Measurements from ENCODE around the gene PTPN14. TPM values are rescaled to one million over a fixed set of nuclear protein-coding genes. Genes with fewer than 3 reads are reported as not detected.
"Not testable (repeated sequence)": the region's sequence is repeated elsewhere in the genome, so short reads cannot be mapped to it uniquely, and the experiment has no call there.

The PTPN14 gene
- total and polyA plus RNA-seq, 3 donors from 2014 or later, result 14.8 to 59.2 (median 42.2) TPM

GRCh38 chr1:214537219-214537618 lies 14.2 kb downstream of the PTPN14 start:
- 68 to 77% methylated on average over 5 of the region's 5 CpGs for WGBS, 2 donors
- TF ChIP-seq CTCF (IDR thresholded peaks at IDR 0.05) (no peak), POLR2A (IDR thresholded peaks at IDR 0.05) (no peak)
- no peak for DNase-seq
- Histone ChIP-seq H3K4me1 (peaks cover 4% of the 10 kb centered on the region), H3K36me3 (ENCODE audit: low read depth, missing control alignments) (no peaks in the 10 kb centered on the region), H3K9me3 (no peaks in the 10 kb centered on the region), H3K4me3 (no peak overlapping the region), H3K27ac (no peak overlapping the region), H3K27me3 (no peaks in the 10 kb centered on the region)
- intact Hi-C loops (cut with DNase I; ENCODE audit: low total_unique reads), result no loop called here

- no peak for DNase-seq
- Histone ChIP-seq H3K4me1 (peaks cover 5% of the 10 kb centered on the region), H3K4me3 (no peak overlapping the region), H3K9me3 (no peaks in the 10 kb centered on the region), H3K36me3 (ENCODE audit: low read depth, missing control alignments) (no peaks in the 10 kb centered on the region), H3K27ac (no peak overlapping the region), H3K27me3 (no peaks in the 10 kb centered on the region)
- intact Hi-C loops (cut with DNase I; ENCODE audit: low total_unique reads), result no loop called here
- no peak for TF ChIP-seq POLR2A (IDR thresholded peaks at IDR 0.05)
- TF ChIP-seq CTCF (IDR thresholded peaks at IDR 0.05), result no peak
- 68 to 74% methylated on average over 9 of the region's 9 CpGs for WGBS, 2 donors
These were observed 19.3 kb downstream of the PTPN14 start for GRCh38 chr1:214532070-214532469.

DNA sequence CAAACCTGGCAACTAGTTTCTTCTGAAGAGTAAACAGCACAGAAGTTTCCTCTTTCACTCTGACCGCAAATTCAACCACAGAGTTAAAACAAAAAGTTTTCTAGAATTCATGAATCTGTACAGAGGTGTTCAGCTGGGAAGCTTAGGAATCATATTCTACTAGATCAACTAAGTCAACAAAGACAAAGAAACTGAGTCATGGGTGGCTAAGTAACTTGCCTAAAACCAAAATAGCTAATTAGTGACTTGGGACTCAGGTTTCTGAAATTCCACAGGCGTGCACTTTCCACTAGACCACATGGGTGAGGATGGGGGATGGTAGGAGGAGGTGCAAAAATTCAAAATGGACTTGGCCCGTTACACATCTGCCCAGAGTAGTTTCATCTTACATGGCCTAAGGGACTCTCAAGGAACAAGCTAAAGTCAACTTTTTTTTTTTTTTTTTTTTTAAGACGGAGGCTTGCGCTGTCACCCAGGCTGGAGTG lies 25.8 kb downstream of the PTPN14 start:
- H3K27ac ChIP-seq, result no peak overlapping the region
- no peak overlapping the region for H3K4me3 ChIP-seq
- intact Hi-C loops (cut with DNase I; ENCODE audit: low total_unique reads), result no loop called here
- no peaks in the 10 kb centered on the region for H3K36me3 ChIP-seq (ENCODE audit: low read depth, missing control alignments)
- TF ChIP-seq CTCF (IDR thresholded peaks at IDR 0.05), result no peak
- TF ChIP-seq POLR2A (IDR thresholded peaks at IDR 0.05), result no peak
- WGBS, 2 donors, result 84 to 93% methylated on average over 5 of the region's 5 CpGs
- H3K27me3 ChIP-seq, result no peaks in the 10 kb centered on the region
- peaks cover 6% of the 10 kb centered on the region for H3K4me1 ChIP-seq
- no peak for DNase-seq
- no peaks in the 10 kb centered on the region for H3K9me3 ChIP-seq

GRCh38 chr1:214524824-214525223 lies 26.6 kb downstream of the PTPN14 start:
- intact Hi-C loops (cut with DNase I; ENCODE audit: low total_unique reads), result no loop called here
- WGBS, 2 donors, result 43 to 79% methylated on average over 2 of the region's 2 CpGs
- no peak overlapping the region for H3K4me3 ChIP-seq
- no peak for DNase-seq
- H3K9me3 ChIP-seq, result no peaks in the 10 kb centered on the region
- H3K27ac ChIP-seq, result no peak overlapping the region
- peaks cover 6% of the 10 kb centered on the region for H3K4me1 ChIP-seq
- H3K36me3 ChIP-seq (ENCODE audit: low read depth, missing control alignments), result no peaks in the 10 kb centered on the region
- TF ChIP-seq CTCF (IDR thresholded peaks at IDR 0.05) (no peak), POLR2A (IDR thresholded peaks at IDR 0.05) (no peak)
- no peaks in the 10 kb centered on the region for H3K27me3 ChIP-seq

DNA sequence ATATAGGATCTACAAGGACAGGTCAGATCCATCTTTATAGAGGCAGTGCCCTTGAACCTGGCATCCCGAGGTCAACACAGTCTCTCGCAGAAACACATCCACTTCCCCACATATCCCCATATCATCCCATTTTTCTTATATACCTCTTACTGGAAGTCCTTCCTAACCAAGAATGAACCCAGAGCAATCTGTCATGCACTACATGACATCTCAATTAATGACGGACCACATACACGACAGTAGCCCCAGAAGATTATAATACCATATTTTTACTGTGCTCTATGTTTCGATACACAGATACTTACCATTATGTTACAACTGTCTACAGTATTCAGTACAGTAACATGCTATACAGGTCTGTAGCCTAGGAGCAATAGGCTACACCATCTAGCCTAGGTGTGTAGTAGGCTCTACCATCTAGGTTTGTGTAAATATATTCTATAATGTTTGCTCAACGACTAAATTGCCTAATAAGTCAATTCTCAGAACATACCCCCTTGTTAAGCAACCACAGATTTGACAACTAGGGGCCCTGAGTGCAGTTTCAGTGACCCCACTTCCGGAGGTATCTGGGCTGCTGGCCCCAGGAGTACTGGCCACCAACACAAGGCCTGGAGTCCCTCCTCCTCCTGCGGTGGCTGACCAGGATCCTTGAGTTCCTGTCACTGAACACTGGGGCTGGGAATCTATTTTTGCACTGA lies 28.1 kb downstream of the PTPN14 start:
- H3K36me3 ChIP-seq (ENCODE audit: low read depth, missing control alignments), result no peaks in the 10 kb centered on the region
- intact Hi-C loops (cut with DNase I; ENCODE audit: low total_unique reads), result no loop called here
- H3K4me1 ChIP-seq, result peaks cover 6% of the 10 kb centered on the region
- H3K9me3 ChIP-seq, result no peaks in the 10 kb centered on the region
- no peak for DNase-seq
- no peak overlapping the region for H3K27ac ChIP-seq
- TF ChIP-seq CTCF (IDR thresholded peaks at IDR 0.05), result no peak
- no peak for TF ChIP-seq POLR2A (IDR thresholded peaks at IDR 0.05)
- H3K27me3 ChIP-seq, result no peaks in the 10 kb centered on the region
- WGBS, 2 donors, result 90% methylated on average over 8 of the region's 8 CpGs
- no peak overlapping the region for H3K4me3 ChIP-seq

- WGBS, 2 donors, result 92 to 96% methylated on average over 9 of the region's 9 CpGs
- H3K4me1 ChIP-seq; H3K36me3 ChIP-seq (ENCODE audit: low read depth, missing control alignments); DNase-seq; H3K9me3 ChIP-seq; H3K27me3 ChIP-seq; intact Hi-C loops (cut with DNase I; ENCODE audit: low total_unique reads); H3K4me3 ChIP-seq; H3K27ac ChIP-seq: not testable (repeated sequence)
These were observed 29.9 kb downstream of the PTPN14 start for GRCh38 chr1:214521458-214521857.
